ENCODE data around the gene SERINC1. TPM values are rescaled to one million over a fixed set of nuclear protein-coding genes. Genes with fewer than 3 reads are reported as not detected.

Gene SERINC1
- total RNA-seq, 1 experiment from 2014 or later = 72.2 TPM

DNA sequence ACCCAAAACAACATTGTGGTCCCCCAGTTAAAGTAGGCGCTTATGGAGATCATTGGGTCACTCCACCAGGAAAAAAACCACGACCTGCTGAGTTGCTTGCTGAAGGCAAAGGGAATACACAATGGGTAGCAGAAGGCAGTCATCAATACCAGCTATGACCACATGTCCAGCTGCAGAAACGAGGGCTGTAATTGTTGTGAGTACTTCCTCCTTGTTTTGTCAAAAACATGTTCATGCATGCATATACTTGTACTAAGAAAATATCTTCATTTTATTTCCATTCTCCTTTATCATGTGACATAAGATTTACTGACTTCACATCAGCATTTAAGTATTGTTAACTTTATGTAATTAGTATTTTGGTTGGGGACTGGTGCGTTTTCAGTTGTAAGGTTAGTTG lies 16.9 kb downstream of the SERINC1 start:
- H3K9me3 Mint-ChIP-seq (ENCODE audit: unreplicated experiment) = no peaks in the 10 kb centered on the region
- POLR2A ChIA-PET = no interaction called here
- intact Hi-C loops (cut with micrococcal nuclease; ENCODE audit: unreplicated experiment) = no loop called here
- peaks cover 17% of the 10 kb centered on the region for H3K4me1 Mint-ChIP-seq (ENCODE audit: low read depth, unreplicated experiment)
- no TSS peak for BruUV-seq (replicated peaks)
- Histone ChIP-seq H3K4me1 (peaks cover 9% of the 10 kb centered on the region), H3K27me3 (replicated peaks; ENCODE audit: control insufficient read depth, insufficient read depth, low read length) (no peaks in the 10 kb centered on the region), H3K36me3 (ENCODE audit: control insufficient read depth, insufficient read depth, low read length) (no peaks in the 10 kb centered on the region; the same call in 1 of the 2 replicates), H3K4me3 (ENCODE audit: low read depth, low read length) (no peak overlapping the region), H3K9me3 (no peaks in the 10 kb centered on the region)
- H3K27me3 Mint-ChIP-seq (ENCODE audit: insufficient read depth, unreplicated experiment) = no peaks in the 10 kb centered on the region
- H3K36me3 Mint-ChIP-seq (ENCODE audit: insufficient read depth, unreplicated experiment) = peaks cover 56% of the 10 kb centered on the region
- DNase-seq = no peak
- no peak overlapping the region for H3K27ac Mint-ChIP-seq (ENCODE audit: unreplicated experiment)
- no peak overlapping the region for H3K4me3 Mint-ChIP-seq (ENCODE audit: unreplicated experiment)
- TF ChIP-seq, protein P1, sequence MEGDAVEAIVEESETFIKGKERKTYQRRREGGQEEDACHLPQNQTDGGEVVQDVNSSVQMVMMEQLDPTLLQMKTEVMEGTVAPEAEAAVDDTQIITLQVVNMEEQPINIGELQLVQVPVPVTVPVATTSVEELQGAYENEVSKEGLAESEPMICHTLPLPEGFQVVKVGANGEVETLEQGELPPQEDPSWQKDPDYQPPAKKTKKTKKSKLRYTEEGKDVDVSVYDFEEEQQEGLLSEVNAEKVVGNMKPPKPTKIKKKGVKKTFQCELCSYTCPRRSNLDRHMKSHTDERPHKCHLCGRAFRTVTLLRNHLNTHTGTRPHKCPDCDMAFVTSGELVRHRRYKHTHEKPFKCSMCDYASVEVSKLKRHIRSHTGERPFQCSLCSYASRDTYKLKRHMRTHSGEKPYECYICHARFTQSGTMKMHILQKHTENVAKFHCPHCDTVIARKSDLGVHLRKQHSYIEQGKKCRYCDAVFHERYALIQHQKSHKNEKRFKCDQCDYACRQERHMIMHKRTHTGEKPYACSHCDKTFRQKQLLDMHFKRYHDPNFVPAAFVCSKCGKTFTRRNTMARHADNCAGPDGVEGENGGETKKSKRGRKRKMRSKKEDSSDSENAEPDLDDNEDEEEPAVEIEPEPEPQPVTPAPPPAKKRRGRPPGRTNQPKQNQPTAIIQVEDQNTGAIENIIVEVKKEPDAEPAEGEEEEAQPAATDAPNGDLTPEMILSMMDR (IDR thresholded peaks at IDR 0.05; ENCODE audit: insufficient read depth in 1 of 2, low read depth in 1 of 2, low read length in 1 of 2, severe bottlenecking in 1 of 2, unreplicated experiment in 1 of 2) = no peak
- CTCF ChIA-PET = no interaction called here

DNA sequence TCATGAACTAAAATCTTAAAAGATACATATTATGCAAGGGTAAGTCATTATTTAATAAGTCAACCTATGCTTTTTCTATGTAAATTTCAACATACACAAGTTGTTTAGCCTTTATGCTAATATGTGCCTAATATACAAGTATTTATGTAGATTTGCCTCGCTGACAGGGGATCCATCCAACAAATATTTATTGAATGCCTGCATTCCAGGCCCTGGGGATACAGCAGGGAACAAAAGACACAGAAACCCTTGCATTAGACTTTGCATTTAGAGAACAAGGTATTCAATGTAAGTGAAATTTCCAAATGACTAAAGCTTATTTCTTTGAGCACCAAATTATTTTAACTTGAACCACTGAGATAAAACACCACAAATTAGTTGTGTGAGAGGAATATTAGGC lies 19.1 kb downstream of the SERINC1 start:
- H3K9me3 ChIP-seq = no peaks in the 10 kb centered on the region
- no peak overlapping the region for H3K4me3 ChIP-seq (ENCODE audit: low read depth, low read length)
- Mint-ChIP-seq H3K4me1 (ENCODE audit: low read depth, unreplicated experiment) (no peaks in the 10 kb centered on the region), H3K36me3 (ENCODE audit: insufficient read depth, unreplicated experiment) (peaks cover 58% of the 10 kb centered on the region), H3K27ac (ENCODE audit: unreplicated experiment) (no peak overlapping the region), H3K9me3 (ENCODE audit: unreplicated experiment) (no peaks in the 10 kb centered on the region), H3K4me3 (ENCODE audit: unreplicated experiment) (no peak overlapping the region), H3K27me3 (ENCODE audit: insufficient read depth, unreplicated experiment) (no peaks in the 10 kb centered on the region)
- intact Hi-C loops (cut with micrococcal nuclease; ENCODE audit: unreplicated experiment) = no loop called here
- no peak for DNase-seq
- no peaks in the 10 kb centered on the region for H3K27me3 ChIP-seq (replicated peaks; ENCODE audit: control insufficient read depth, insufficient read depth, low read length)
- CTCF ChIA-PET = interaction anchor here (0.5 kb wide), 1 partner anchor 48 kb away, joined by 5 read pairs; no protein-coding TSS in a partner anchor
- H3K4me1 ChIP-seq = no peaks in the 10 kb centered on the region
- H3K36me3 ChIP-seq (ENCODE audit: control insufficient read depth, insufficient read depth, low read length) = no peaks in the 10 kb centered on the region; the same call in 1 of the 2 replicates
- POLR2A ChIA-PET = no interaction called here
- BruUV-seq (replicated peaks) = no TSS peak
- TF ChIP-seq, protein P1 (IDR thresholded peaks at IDR 0.05; ENCODE audit: insufficient read depth in 1 of 2, low read depth in 1 of 2, low read length in 1 of 2, severe bottlenecking in 1 of 2, unreplicated experiment in 1 of 2) = no peak

GRCh38 chr6:122449069-122449468 lies 22.5 kb downstream of the SERINC1 start:
- H3K27me3 Mint-ChIP-seq (ENCODE audit: insufficient read depth, unreplicated experiment) = no peaks in the 10 kb centered on the region
- no peaks in the 10 kb centered on the region for H3K4me1 Mint-ChIP-seq (ENCODE audit: low read depth, unreplicated experiment)
- no peaks in the 10 kb centered on the region for H3K9me3 Mint-ChIP-seq (ENCODE audit: unreplicated experiment)
- Histone ChIP-seq H3K9me3 (no peaks in the 10 kb centered on the region), H3K36me3 (ENCODE audit: control insufficient read depth, insufficient read depth, low read length) (no peaks in the 10 kb centered on the region; the same call in 1 of the 2 replicates), H3K27me3 (replicated peaks; ENCODE audit: control insufficient read depth, insufficient read depth, low read length) (no peaks in the 10 kb centered on the region), H3K4me3 (ENCODE audit: low read depth, low read length) (no peak overlapping the region), H3K4me1 (no peaks in the 10 kb centered on the region)
- DNase-seq = no peak
- intact Hi-C loops (cut with micrococcal nuclease; ENCODE audit: unreplicated experiment) = no loop called here
- H3K36me3 Mint-ChIP-seq (ENCODE audit: insufficient read depth, unreplicated experiment) = peaks cover 57% of the 10 kb centered on the region
- H3K4me3 Mint-ChIP-seq (ENCODE audit: unreplicated experiment) = no peak overlapping the region
- ChIA-PET CTCF (no interaction called here), POLR2A (no interaction called here)
- H3K27ac Mint-ChIP-seq (ENCODE audit: unreplicated experiment) = no peak overlapping the region
- BruUV-seq (replicated peaks) = no TSS peak
- TF ChIP-seq, protein P1 (IDR thresholded peaks at IDR 0.05; ENCODE audit: insufficient read depth in 1 of 2, low read depth in 1 of 2, low read length in 1 of 2, severe bottlenecking in 1 of 2, unreplicated experiment in 1 of 2) = no peak

Data from Caco-2 (cell line).